WTC11 (cell line): ENCODE data around the gene IQCF6. TPM values are rescaled to one million over a fixed set of nuclear protein-coding genes. Genes with fewer than 3 reads are reported as not detected.

ENCODE experiments used
- ATAC-seq: fragments of 200-7000 bp; cut with Tn5 transposase; 2 replicates; pipeline ENCODE4 v1.10.0; 2021; ENCODE audit warnings: mild to moderate bottlenecking, moderate library complexity
- CTCF ChIA-PET: fragments of 300-600 bp; sonication (Branson Sonifier 250); formaldehyde crosslinking; loops from one replicate; lab custom pipeline; 2021; ENCODE audit warnings: antibody characterized with exemption; lab: Charles Lee
- POLR2A ChIA-PET: fragments of 350-600 bp; sonication (Branson Sonifier 250); formaldehyde crosslinking; loops from one replicate; lab custom pipeline; 2021; ENCODE audit warnings: antibody characterized with exemption; lab: Charles Lee
- DNase-seq: peaks from one replicate; pipeline ENCODE4 v3.0.0; 2021; ENCODE audit warnings: low spot score
- H3K27ac Mint-ChIP-seq: 2 replicates; pipeline ENCODE4 v1.8.0; 2021; ENCODE audit warnings: mixed read lengths
- H3K27me3 Mint-ChIP-seq: 2 replicates; pipeline ENCODE4 v1.8.0; 2021; ENCODE audit warnings: low read depth, mild to moderate bottlenecking, moderate library complexity, mixed read lengths
- H3K36me3 Mint-ChIP-seq: 2 replicates; pipeline ENCODE4 v1.8.0; 2021; ENCODE audit warnings: mixed read lengths
- H3K4me1 Mint-ChIP-seq: 2 replicates; pipeline ENCODE4 v1.8.0; 2022; ENCODE audit warnings: mixed read lengths
- H3K4me3 Mint-ChIP-seq: 2 replicates; pipeline ENCODE4 v1.8.0; 2021; ENCODE audit warnings: mild to moderate bottlenecking, moderate library complexity, mixed read lengths
- H3K9me3 Mint-ChIP-seq: 2 replicates; pipeline ENCODE4 v1.8.0; 2021; ENCODE audit warnings: mixed read lengths
- ATF6 ChIP-seq: sonication (generic); formaldehyde crosslinking; IDR thresholded peaks from 2 replicates; pipeline ENCODE4 v1.8.1; 2023; ENCODE audit warnings: mild to moderate bottlenecking, missing genetic modification reagents
- CBFB ChIP-seq: sonication (generic); formaldehyde crosslinking; IDR thresholded peaks from 2 replicates; pipeline ENCODE4 v1.8.1; 2022; ENCODE audit warnings: mild to moderate bottlenecking, low read depth, missing genetic modification reagents
- CREB1 ChIP-seq: sonication (generic); formaldehyde crosslinking; IDR thresholded peaks from 2 replicates; pipeline ENCODE4 v1.8.0; 2023; ENCODE audit warnings: mild to moderate bottlenecking, missing genetic modification reagents
- CTCF ChIP-seq: fragments of 200-600 bp; IDR thresholded peaks from 2 replicates; pipeline ENCODE4 v1.8.0; 2022; ENCODE audit warnings: antibody characterized with exemption
- EMX1 ChIP-seq: fragments of 250-450 bp; sonication (Bioruptor Pico); IDR thresholded peaks from 2 replicates; pipeline ENCODE4 v1.8.0; 2021; ENCODE audit warnings: mild to moderate bottlenecking
- FOXP1 ChIP-seq: sonication (generic); formaldehyde crosslinking; IDR thresholded peaks from 2 replicates; pipeline ENCODE4 v1.8.0; 2022; ENCODE audit warnings: missing genetic modification reagents, mild to moderate bottlenecking, moderate library complexity, borderline replicate concordance
- NFE2L1 ChIP-seq: sonication (generic); formaldehyde crosslinking; IDR thresholded peaks from 2 replicates; pipeline ENCODE4 v1.8.1; 2023; ENCODE audit warnings: missing genetic modification reagents
- OVOL2 ChIP-seq: fragments of 250-450 bp; sonication (Bioruptor Pico); IDR thresholded peaks from 2 replicates; pipeline ENCODE4 v1.9.0; 2021; ENCODE audit warnings: mild to moderate bottlenecking, borderline replicate concordance
- RORB ChIP-seq: fragments of 250-450 bp; sonication (Bioruptor Pico); IDR thresholded peaks from 2 replicates; pipeline ENCODE4 v1.9.0; 2021; ENCODE audit warnings: mild to moderate bottlenecking
- SMAD3 ChIP-seq: sonication (generic); formaldehyde crosslinking; IDR thresholded peaks from 2 replicates; pipeline ENCODE4 v1.8.0; 2022; ENCODE audit warnings: missing genetic modification reagents, mild to moderate bottlenecking, borderline replicate concordance
- SMAD4 ChIP-seq: sonication (generic); formaldehyde crosslinking; IDR thresholded peaks from 2 replicates; pipeline ENCODE4 v1.8.0; 2022; ENCODE audit warnings: mild to moderate bottlenecking, missing genetic modification reagents
- ZBTB43 ChIP-seq: sonication (generic); formaldehyde crosslinking; IDR thresholded peaks from 2 replicates; pipeline ENCODE4 v1.8.1; 2023; ENCODE audit warnings: mild to moderate bottlenecking, missing genetic modification reagents
- ZNF219 ChIP-seq: sonication (generic); formaldehyde crosslinking; IDR thresholded peaks from 2 replicates; pipeline ENCODE4 v1.8.0; 2023; ENCODE audit warnings: missing genetic modification reagents, mild to moderate bottlenecking, borderline replicate concordance
- ZNF317 ChIP-seq: sonication (generic); formaldehyde crosslinking; IDR thresholded peaks from 2 replicates; pipeline ENCODE4 v1.8.1; 2023; ENCODE audit warnings: low read depth, mild to moderate bottlenecking, moderate library complexity, missing genetic modification reagents, borderline replicate concordance
- total RNA-seq: library from RNA; stranded (reverse); gene quantifications from 3 replicates; pipeline ENCODE4 v1.2.3, GENCODE V29; 2021
- TF ChIP-seq, protein P1 (sequence below): sonication (generic); formaldehyde crosslinking; IDR thresholded peaks from 2 replicates; pipeline ENCODE4 v1.8.0; 2023; ENCODE audit warnings: missing genetic modification reagents, mild to moderate bottlenecking, borderline replicate concordance
- TF ChIP-seq, protein P2 (sequence below): fragments of 250-450 bp; sonication (Bioruptor Pico); IDR thresholded peaks from 2 replicates; pipeline ENCODE4 v1.9.0; 2021; ENCODE audit warnings: mild to moderate bottlenecking, borderline replicate concordance
- TF ChIP-seq, protein P3 (sequence below): sonication (generic); formaldehyde crosslinking; conservative IDR thresholded peaks from 2 replicates; pipeline ENCODE4 v1.8.1; 2022; ENCODE audit warnings: mild to moderate bottlenecking, missing genetic modification reagents
- TF ChIP-seq, protein P4 (sequence below): sonication (generic); formaldehyde crosslinking; IDR thresholded peaks from 2 replicates; pipeline ENCODE4 v1.8.0; 2022; ENCODE audit warnings: mild to moderate bottlenecking, missing genetic modification reagents
- TF ChIP-seq, protein P5 (sequence below): sonication (generic); formaldehyde crosslinking; IDR thresholded peaks from 2 replicates; pipeline ENCODE4 v1.8.1; 2023; ENCODE audit warnings: mild to moderate bottlenecking, missing genetic modification reagents, moderate library complexity

The IQCF6 gene
- total RNA-seq, 1 experiment from 2014 or later, result not detected

GRCh38 chr3:51735950-51736349, 43.1 kb downstream of the IQCF6 start:
- DNase-seq (no peak), ATAC-seq (no peak)
- CTCF ChIA-PET, result interaction anchor here (0.8 to 2.8 kb wide), 2 partner anchors 17 to 420 kb away, joined by 6 to 15 read pairs; no protein-coding TSS in a partner anchor
- TF ChIP-seq, protein P1, sequence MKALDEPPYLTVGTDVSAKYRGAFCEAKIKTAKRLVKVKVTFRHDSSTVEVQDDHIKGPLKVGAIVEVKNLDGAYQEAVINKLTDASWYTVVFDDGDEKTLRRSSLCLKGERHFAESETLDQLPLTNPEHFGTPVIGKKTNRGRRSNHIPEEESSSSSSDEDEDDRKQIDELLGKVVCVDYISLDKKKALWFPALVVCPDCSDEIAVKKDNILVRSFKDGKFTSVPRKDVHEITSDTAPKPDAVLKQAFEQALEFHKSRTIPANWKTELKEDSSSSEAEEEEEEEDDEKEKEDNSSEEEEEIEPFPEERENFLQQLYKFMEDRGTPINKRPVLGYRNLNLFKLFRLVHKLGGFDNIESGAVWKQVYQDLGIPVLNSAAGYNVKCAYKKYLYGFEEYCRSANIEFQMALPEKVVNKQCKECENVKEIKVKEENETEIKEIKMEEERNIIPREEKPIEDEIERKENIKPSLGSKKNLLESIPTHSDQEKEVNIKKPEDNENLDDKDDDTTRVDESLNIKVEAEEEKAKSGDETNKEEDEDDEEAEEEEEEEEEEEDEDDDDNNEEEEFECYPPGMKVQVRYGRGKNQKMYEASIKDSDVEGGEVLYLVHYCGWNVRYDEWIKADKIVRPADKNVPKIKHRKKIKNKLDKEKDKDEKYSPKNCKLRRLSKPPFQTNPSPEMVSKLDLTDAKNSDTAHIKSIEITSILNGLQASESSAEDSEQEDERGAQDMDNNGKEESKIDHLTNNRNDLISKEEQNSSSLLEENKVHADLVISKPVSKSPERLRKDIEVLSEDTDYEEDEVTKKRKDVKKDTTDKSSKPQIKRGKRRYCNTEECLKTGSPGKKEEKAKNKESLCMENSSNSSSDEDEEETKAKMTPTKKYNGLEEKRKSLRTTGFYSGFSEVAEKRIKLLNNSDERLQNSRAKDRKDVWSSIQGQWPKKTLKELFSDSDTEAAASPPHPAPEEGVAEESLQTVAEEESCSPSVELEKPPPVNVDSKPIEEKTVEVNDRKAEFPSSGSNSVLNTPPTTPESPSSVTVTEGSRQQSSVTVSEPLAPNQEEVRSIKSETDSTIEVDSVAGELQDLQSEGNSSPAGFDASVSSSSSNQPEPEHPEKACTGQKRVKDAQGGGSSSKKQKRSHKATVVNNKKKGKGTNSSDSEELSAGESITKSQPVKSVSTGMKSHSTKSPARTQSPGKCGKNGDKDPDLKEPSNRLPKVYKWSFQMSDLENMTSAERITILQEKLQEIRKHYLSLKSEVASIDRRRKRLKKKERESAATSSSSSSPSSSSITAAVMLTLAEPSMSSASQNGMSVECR (CRISPR knock-in tag), result no peak
- TF ChIP-seq, protein P2, sequence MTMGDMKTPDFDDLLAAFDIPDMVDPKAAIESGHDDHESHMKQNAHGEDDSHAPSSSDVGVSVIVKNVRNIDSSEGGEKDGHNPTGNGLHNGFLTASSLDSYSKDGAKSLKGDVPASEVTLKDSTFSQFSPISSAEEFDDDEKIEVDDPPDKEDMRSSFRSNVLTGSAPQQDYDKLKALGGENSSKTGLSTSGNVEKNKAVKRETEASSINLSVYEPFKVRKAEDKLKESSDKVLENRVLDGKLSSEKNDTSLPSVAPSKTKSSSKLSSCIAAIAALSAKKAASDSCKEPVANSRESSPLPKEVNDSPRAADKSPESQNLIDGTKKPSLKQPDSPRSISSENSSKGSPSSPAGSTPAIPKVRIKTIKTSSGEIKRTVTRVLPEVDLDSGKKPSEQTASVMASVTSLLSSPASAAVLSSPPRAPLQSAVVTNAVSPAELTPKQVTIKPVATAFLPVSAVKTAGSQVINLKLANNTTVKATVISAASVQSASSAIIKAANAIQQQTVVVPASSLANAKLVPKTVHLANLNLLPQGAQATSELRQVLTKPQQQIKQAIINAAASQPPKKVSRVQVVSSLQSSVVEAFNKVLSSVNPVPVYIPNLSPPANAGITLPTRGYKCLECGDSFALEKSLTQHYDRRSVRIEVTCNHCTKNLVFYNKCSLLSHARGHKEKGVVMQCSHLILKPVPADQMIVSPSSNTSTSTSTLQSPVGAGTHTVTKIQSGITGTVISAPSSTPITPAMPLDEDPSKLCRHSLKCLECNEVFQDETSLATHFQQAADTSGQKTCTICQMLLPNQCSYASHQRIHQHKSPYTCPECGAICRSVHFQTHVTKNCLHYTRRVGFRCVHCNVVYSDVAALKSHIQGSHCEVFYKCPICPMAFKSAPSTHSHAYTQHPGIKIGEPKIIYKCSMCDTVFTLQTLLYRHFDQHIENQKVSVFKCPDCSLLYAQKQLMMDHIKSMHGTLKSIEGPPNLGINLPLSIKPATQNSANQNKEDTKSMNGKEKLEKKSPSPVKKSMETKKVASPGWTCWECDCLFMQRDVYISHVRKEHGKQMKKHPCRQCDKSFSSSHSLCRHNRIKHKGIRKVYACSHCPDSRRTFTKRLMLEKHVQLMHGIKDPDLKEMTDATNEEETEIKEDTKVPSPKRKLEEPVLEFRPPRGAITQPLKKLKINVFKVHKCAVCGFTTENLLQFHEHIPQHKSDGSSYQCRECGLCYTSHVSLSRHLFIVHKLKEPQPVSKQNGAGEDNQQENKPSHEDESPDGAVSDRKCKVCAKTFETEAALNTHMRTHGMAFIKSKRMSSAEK, result no peak
- TF ChIP-seq RORB (CRISPR knock-in tag) (no peak), ZNF219 (CRISPR knock-in tag) (no peak), NFE2L1 (CRISPR knock-in tag) (no peak), SMAD3 (CRISPR knock-in tag) (no peak), EMX1 (CRISPR knock-in tag) (no peak)
- TF ChIP-seq, protein P3, sequence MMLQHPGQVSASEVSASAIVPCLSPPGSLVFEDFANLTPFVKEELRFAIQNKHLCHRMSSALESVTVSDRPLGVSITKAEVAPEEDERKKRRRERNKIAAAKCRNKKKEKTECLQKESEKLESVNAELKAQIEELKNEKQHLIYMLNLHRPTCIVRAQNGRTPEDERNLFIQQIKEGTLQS (CRISPR knock-in tag), result no peak
- TF ChIP-seq, protein P4, sequence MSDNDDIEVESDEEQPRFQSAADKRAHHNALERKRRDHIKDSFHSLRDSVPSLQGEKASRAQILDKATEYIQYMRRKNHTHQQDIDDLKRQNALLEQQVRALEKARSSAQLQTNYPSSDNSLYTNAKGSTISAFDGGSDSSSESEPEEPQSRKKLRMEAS (CRISPR knock-in tag), result no peak
- H3K27me3 Mint-ChIP-seq, result peaks cover 9% of the 10 kb centered on the region
- peaks cover 25% of the 10 kb centered on the region for H3K4me1 Mint-ChIP-seq
- no peak overlapping the region for H3K4me3 Mint-ChIP-seq
- no peaks in the 10 kb centered on the region for H3K36me3 Mint-ChIP-seq
- H3K9me3 Mint-ChIP-seq, result peaks cover 6% of the 10 kb centered on the region
- POLR2A ChIA-PET, result no interaction called here
- H3K27ac Mint-ChIP-seq, result no peak overlapping the region

GRCh38 chr3:51735039-51735438, 44.0 kb downstream of the IQCF6 start:
- CTCF ChIA-PET, result interaction anchor here (0.8 to 2.8 kb wide), 3 partner anchors 16 to 421 kb away, joined by 3 to 15 read pairs (median 6); no protein-coding TSS in a partner anchor
- POLR2A ChIA-PET, result interaction anchor here (0.7 kb wide), 1 partner anchor 294 kb away, joined by 5 read pairs; no protein-coding TSS in a partner anchor
- Mint-ChIP-seq H3K27ac (no peak overlapping the region; the same call in 1 of the 2 replicates), H3K36me3 (no peaks in the 10 kb centered on the region), H3K4me1 (peaks cover 25% of the 10 kb centered on the region), H3K27me3 (peaks cover 9% of the 10 kb centered on the region), H3K9me3 (peaks cover 6% of the 10 kb centered on the region), H3K4me3 (no peak overlapping the region)
- no peak for DNase-seq
- no peak for ATAC-seq
- TF ChIP-seq ZNF317, result no peak
- no peak for TF ChIP-seq ATF6 (CRISPR knock-in tag)
- no peak for TF ChIP-seq ZBTB43 (CRISPR knock-in tag)
- TF ChIP-seq CTCF, result no peak
- TF ChIP-seq, protein P5, sequence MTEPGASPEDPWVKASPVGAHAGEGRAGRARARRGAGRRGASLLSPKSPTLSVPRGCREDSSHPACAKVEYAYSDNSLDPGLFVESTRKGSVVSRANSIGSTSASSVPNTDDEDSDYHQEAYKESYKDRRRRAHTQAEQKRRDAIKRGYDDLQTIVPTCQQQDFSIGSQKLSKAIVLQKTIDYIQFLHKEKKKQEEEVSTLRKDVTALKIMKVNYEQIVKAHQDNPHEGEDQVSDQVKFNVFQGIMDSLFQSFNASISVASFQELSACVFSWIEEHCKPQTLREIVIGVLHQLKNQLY (CRISPR knock-in tag), result no peak
- no peak for TF ChIP-seq CREB1 (CRISPR knock-in tag)
- TF ChIP-seq FOXP1 (CRISPR knock-in tag), result no peak
- TF ChIP-seq CBFB (CRISPR knock-in tag), result no peak
- TF ChIP-seq OVOL2 (CRISPR knock-in tag), result no peak
- no peak for TF ChIP-seq SMAD4 (CRISPR knock-in tag)
